ENCODE data around the gene LINGO1. TPM values are rescaled to one million over a fixed set of nuclear protein-coding genes. Genes with fewer than 3 reads are reported as not detected.

Gene LINGO1
- polyA plus RNA-seq, 1 donor, result 25.0 TPM

DNA sequence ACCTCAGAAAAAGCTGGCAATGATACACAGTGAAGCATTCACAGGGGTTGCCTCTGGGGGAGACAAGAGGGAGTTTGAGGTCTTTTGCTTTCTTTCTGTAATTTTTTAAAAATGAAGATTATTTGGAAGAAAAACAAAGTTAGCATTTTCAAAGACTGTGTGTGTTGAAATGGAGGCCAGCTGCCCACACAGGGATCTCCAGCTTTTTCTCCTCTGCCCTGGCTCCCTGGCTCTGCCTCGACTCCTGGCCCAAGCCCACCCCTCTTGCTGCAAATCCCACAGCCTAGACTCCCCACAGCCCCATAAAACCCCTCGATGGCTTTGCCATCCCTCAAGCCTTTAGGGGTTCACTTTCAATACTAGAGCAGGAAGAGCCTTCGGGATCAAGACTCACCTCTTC is 68.4 kb downstream of the LINGO1 start:
- Histone ChIP-seq H3K4me1 (ENCODE audit: control insufficient read depth, insufficient read depth, low read length) (no peaks in the 10 kb centered on the region), H3K9me3 (ENCODE audit: control insufficient read depth, low read depth, low read length) (no peaks in the 10 kb centered on the region), H3K27ac (ENCODE audit: low read length) (no peak overlapping the region), H3K36me3 (ENCODE audit: control insufficient read depth, insufficient read depth, low read length) (no peaks in the 10 kb centered on the region), H3K4me3 (ENCODE audit: low read length) (no peak overlapping the region), H3K27me3 (ENCODE audit: control insufficient read depth, insufficient read depth, low read length) (no peaks in the 10 kb centered on the region)
- no CpG with 5 or more reads among the region's 3 CpGs for WGBS (ENCODE audit: insufficient coverage, low lambda C conversion rate)
- no peak for DNase-seq

DNA sequence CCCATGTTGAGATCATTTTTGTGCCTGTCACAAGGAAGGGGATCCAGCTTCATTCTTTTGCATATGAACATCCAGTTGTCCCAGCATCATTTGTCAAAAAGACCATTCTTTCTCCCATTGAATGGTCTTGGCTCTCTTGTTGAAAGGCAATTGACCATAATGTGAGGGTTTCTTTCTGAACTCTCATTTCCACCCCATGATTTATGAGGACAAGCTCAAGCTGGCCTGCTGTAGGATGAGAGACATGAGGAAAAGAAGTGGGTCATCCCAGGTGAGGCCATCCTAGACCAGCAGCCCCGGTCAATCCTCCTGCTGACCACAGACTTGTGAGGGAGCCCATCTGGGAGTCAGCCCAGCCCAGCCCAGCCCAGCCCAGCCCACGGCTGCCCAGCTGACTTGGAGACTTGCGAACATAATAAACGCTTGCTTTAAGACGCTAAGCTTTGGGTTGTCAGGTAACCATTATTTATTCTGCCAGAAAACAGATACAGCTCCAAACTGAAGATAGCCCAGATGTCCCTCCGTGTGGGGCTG is 69.0 kb downstream of the LINGO1 start:
- no peaks in the 10 kb centered on the region for H3K36me3 ChIP-seq (ENCODE audit: control insufficient read depth, insufficient read depth, low read length)
- no peak for DNase-seq
- H3K9me3 ChIP-seq (ENCODE audit: control insufficient read depth, low read depth, low read length), result no peaks in the 10 kb centered on the region
- no peaks in the 10 kb centered on the region for H3K4me1 ChIP-seq (ENCODE audit: control insufficient read depth, insufficient read depth, low read length)
- no peak overlapping the region for H3K4me3 ChIP-seq (ENCODE audit: low read length)
- no peaks in the 10 kb centered on the region for H3K27me3 ChIP-seq (ENCODE audit: control insufficient read depth, insufficient read depth, low read length)
- no CpG with 5 or more reads among the region's 6 CpGs for WGBS (ENCODE audit: insufficient coverage, low lambda C conversion rate)
- H3K27ac ChIP-seq (ENCODE audit: low read length), result no peak overlapping the region

Other genes with a start within 250 kb of the LINGO1 start
- 25.7 TPM for gene PEAK1, start 212.8 kb downstream of the LINGO1 start, polyA plus RNA-seq
- gene HMG20A, start 212.0 kb downstream of the LINGO1 start, polyA plus RNA-seq, result 38.8 TPM

All from large intestine (tissue), 3 donors.